Measurements from ENCODE around the gene NUP133.
"Not testable (repeated sequence)": the region's sequence is repeated elsewhere in the genome, so short reads cannot be mapped to it uniquely, and the experiment has no call there.

Gene NUP133

DNA sequence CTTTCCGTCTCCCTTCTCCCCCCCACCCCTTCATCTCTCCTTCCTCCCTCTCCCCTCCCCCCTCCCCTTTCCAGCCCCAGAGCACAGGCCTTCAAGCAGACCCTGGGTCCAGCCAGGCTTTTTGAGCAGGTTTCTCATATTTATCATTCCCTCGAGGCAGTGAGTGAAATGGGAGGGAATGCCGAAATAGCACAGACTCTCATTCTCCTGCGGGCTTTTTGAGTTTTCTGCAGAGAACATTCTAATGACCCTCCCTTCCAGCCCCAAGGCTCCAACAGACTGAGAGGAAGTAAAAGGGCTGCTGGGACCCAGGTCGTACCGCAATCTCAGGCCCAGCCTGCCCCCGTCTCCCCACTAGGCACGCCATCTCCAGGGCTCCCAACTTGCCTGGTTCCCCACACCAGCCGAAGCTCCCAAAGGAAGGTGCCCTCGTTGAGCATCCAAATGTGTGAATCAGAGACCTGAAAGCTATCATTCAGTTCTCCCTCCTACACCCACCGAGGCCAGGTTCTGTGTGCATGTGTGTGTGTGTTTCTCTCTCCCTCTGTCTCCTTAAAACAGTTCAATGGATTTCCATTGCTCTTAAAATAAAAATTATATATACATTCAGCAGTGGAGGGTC, 96.6 kb downstream of the NUP133 start:
- no peak for DNase-seq

DNA sequence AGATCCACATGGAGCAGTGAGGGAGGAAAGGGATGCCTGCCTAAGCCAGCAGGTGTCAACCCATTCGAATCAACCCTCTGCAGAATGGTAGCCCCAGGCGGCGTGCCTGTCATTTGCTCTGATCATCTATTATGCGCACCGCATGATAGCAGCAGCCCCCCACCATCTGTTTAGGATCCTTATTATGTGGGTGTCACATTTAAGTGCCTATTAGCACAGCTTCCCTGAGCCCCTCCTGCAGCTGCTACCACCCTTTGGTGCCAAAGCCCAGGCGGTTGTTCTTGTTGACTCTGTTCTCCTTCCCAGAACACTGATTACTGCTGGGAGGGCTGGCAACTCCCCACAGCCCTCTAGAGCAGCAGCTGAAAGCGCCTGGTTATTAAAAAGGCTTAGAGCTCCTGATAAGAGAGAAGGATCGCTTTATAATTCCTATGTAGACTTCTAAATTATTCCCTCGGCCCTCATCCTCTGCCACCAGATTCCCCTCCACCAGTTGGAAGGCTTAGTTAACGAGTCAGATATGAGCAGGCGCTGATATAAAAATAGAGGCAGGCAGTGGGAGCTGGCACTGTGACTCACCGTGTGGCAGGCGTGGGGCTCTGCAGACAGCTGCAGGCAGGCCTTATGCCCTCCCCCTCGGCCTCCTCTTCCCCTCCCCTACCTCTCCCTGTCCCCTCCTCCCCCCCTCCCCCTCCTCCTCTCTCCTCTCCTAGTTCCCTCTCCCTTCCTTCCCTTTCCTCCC, 97.3 kb downstream of the NUP133 start:
- DNase-seq = no peak

DNA sequence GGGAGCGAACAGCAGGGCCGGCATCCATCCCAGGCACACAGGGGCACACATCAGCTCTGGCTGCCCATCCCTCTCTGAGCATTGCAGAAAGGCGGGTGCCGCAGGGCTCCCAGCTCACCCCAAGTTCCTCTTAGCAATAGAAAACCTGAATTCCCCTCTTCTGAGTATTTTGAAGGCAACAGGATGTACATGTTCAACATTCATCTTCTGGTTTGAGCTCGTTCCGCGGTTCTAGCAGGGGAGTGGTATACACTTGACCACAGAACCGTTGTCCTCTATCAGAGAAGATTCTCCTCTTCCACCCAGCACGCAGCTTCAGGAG, 97.8 kb downstream of the NUP133 start:
- DNase-seq = no peak

DNA sequence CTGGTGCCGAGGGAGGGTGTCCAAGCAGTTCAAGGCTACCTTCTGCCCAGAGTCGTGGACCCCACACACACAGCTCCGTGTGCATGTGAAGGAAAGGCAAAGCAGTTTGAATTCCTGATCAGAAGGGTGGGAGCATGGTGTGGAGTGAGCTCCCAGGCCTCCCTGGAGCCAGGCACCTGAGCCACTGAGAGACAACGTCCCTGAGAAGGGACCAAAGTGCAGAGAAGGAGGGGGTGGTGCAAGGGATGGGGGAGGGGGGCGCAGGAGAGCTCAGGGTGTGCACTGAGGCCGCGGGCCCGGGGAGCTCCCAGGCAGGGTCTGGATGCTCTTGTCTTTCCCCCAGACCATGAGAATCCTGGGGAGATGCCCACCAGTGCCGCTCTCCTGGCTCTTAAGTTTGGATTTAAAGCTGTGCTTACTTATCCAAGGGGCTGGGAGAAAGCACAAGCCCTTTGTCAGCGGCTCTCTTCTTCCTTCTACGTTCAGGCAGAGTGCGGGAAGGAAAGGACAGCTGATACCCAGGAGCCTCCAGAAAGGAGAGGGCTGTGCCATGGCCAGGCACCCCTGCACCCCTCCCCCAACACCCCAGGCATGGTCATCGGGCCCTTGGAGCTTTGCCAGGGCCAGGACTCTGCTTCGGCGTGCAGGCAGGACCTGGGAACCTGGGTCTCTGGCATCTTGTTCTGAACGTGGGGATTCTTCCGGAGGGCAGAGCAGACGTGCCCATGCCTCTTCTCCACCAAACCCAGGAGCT, 98.3 kb downstream of the NUP133 start:
- DNase-seq = no peak

DNA sequence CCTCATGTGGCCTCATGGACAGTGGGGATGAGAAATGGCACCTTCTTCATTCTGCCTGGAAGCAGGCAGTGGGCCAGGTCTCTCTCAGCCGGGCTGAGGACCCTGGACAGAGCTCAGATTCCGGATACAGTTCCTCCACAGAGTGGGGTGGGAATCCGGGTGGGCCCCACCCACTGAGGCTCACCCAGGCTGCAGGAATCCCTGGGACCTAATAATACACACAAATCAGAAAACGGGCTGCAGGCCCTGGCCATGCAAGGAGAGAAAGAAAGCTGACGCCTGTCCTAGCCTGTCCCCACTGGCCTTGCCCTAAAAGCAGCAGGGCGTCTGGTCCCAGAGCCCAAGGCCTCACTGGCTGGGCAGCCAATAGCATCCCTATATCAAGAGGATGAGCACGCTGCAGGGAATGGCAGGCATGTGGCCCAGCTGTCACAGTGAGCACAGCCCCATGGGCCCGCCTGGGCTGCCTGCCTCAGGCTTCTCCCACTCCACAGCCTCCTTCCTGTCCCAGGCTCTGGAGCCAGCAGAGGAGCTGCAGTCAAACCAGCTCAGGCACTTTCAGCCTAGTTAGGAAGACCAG, 99.6 kb downstream of the NUP133 start:
- no peak for DNase-seq

DNA sequence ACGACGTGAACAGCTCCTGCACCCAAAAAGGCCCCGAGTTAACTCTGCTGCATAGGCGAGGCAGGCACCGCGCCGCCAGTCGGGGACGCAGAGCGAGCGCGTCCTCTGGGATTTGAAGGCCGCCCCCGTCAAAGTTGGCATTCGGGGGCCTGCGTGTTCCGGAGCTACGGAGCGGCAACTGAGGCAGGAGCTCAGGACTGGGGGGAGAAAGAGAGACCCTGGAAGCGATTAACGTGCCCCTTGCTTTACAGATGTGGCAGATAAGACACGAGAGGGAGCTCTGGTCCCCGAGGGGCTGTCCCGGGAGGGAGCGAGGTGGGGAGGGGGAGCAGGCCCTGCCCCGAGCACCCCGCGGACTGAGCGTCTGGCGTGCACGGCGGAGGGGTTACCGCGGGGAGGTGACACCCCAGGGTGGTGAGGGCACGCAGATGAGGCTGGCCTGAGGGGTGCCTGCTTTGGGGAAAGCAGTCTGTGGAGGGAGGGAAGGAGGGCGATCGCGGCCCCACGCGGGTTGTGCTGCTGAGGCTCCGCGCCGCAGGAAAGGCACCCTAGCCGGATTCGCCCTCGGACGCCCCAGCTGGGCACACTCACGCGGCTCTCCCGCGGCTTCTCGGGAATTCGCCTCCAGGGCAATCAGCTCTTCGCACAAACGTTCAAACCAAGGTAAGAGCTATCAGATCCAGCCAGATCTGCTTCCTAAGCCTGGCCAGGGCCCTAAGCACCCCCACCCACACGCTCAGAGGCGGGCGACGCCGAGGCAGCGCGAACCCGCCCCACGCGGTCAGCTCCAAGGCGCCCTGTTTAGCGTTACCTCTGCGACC, 100.7 kb downstream of the NUP133 start:
- DNase-seq = no peak

DNA sequence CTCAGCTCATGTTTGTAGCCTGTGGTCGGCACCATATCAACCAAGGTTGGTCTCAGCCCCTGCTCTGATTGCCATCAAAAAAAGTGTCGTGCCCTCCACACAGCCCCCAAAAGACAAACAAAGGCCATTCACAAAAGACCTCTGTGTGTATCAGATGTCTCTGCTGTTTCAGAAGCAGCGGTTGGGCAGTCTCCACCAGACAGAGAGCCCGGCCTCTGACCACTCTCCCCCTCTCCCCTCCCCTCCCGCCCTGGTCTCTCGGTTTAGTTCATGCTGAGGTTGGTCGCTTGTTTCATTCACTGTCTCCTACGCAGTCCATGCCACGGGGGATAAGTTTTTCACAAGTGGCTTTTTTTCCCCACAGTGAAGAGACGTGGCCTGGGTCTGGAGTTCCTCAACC, 101.3 kb downstream of the NUP133 start:
- no peak for DNase-seq

DNA sequence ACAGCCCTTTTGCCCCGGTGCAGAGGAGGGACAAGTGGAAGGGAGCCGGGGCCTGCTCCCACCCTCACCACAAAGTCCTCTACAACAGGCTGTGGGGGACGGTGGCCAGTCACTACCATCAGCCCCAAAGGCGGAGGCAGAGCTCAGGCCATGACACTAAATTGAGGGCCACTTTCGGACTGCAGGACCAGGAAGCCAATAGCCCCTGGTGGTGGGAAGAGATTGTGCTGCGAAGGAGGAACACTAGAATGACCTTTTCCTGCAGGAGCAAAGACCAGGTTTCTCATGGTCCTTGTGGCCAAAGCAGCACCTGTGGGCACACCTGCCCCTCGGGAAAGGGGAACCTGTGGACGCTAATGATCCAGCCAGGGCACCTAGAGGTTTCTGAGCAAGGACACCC, 104.6 kb downstream of the NUP133 start:
- no peak for DNase-seq

DNA sequence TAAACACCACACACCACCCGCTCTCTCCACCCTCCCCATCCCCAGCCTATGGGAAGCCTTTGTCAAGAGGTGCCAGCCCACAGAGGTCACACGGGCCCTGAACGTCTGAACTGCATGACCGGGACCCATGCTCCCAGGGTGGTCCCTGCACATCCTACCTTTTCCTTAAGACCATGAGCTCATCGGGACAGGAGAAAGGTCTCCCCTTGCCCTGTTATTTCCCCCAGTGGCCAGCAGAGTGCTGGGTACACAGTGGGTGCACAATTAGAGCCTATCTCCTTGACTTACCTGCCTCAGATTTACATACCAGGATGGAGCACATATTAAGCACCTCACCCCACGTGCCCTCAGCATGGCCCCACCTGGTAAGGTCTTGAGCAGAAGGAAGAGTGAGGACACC, 105.1 kb downstream of the NUP133 start:
- DNase-seq = no peak

DNA sequence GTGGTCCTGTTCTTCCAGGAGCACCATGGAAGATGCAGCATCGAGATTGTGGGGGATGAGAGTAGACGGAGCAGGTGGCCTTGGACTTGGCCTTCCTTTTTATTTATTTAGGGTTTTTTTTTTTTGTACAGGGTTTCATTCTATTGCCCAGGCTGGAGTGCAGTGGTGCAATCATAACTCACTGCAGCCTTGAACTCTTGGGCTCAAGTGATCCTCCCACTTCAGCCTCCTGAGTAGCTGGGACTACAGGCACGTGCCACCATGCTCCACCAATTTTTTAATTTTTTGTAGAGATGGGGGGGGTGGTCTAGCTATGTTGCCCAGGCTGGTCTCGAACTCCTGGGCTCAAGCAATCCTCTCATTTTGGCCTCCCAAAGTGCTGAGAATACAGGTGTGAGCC, 105.8 kb downstream of the NUP133 start:
- not testable (repeated sequence) for DNase-seq

DNA sequence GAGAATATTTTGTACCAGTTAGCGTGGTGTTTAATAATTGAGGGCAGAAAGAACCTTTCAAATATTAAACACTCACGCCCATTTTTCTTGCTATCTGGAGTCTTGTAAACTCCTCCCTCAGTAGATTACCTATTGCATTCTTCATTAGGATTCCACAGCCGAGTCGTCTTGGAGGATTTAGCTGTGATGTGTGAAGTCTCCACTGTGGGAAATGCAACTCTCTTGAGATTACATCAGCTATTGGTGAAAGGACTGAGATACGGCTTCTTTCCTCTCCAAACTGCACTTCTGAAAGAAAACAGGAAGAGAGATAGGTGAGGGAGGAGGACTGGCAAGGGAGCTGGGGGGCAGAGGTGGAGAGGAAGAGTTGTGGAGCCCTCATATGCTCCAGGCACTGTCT, 110.4 kb downstream of the NUP133 start:
- DNase-seq = no peak

DNA sequence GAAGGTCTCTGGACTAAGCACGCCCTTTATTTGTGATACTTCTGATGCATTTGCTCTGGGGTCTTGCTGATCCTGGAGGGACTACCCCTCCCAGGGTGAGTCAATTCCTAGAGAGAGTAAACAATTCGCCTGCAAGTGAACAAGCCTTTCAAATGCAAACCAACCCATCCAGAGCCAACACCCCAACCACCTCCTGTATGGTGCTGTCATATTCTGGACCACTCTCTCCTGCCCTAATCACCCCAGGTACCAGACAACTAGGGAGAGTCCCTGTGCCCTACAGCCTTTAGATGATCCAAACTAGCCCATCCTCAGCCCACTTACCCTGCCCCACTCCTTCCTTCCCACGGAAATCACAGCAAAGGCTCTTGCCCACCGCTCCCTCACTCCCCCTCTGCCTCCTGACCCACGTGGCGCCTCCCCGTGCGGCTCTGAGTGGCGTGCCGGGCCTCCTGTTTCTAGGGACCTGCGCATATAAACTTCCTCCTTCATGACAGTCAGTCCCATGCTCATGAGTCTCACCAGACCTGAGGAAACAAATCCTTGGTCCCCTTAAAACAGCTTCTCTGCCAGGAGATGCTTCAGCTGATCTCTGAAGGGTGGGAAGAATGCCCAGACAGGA, 111.4 kb downstream of the NUP133 start:
- no peak for DNase-seq

DNA sequence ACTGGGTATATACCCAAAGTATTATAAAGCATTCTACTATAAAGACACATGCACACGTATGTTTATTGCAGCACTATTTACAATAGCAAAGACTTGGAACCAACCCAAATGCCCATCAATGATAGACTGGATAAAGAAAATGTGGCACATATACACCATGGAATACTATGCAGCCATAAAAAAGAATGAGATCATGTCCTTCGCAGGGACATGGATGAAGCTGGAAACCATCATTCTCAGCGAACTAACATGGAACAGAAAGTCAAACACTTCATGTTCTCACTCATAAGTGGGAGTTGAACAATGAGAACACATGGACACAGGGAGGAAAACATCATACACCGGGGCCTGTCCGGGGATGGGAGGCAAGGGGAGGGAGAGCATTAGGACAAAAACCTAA, 113.6 kb downstream of the NUP133 start:
- DNase-seq = not testable (repeated sequence)

DNA sequence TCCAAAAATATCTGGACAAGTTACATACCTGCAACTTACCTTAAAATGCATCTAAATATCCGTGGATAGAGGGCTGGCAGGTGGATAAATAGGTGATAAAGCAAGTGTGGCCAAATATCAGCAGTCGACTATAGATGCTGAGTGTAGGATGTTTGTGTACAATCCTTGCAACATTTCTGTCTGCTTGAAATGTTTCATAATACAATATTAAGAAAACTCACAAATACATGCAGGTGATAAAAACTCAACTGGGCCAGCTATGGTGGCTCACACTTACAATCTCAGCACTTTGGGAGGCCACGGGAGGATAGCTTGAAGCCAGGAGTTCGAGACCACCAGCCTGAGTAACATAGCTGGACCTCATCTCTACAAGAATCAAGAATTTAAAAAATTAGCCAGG, 115.2 kb downstream of the NUP133 start:
- DNase-seq = no peak

Data from CD4-positive, alpha-beta T cell treated with Interleukin-17A for 1 hour (primary cell).